MM.1S (cell line): ENCODE data around the gene CTAG1B.
"Not testable (repeated sequence)": the region's sequence is repeated elsewhere in the genome, so short reads cannot be mapped to it uniquely, and the experiment has no call there.

Experiments used
- DNase-seq: peaks from one replicate; pipeline ENCODE4 v3.0.0-alpha.2; 2015
- H2AFZ ChIP-seq: fragments of 300-600 bp; sonication (generic); 2 replicates; pipeline ENCODE4 v1.6.0; 2016; ENCODE audit warnings: antibody characterized with exemption, low read length
- H3F3A ChIP-seq: fragments of 300-600 bp; sonication (generic); 2 replicates; pipeline ENCODE4 v1.6.1; 2016; ENCODE audit warnings: mild to moderate bottlenecking, antibody characterized with exemption, low read length, moderate library complexity, mixed read lengths; ENCODE audit not compliant: insufficient read depth
- H3K27ac ChIP-seq: fragments of 300-600 bp; sonication (generic); 2 replicates; pipeline ENCODE4 v1.5.1; 2016; ENCODE audit warnings: mild to moderate bottlenecking, low read length
- H3K27me3 ChIP-seq: fragments of 300-600 bp; sonication (generic); replicated peaks from 2 replicates; pipeline ENCODE4 v1.6.0; 2016; ENCODE audit warnings: low read length; ENCODE audit not compliant: insufficient read depth
- H3K36me3 ChIP-seq: fragments of 300-600 bp; sonication (generic); replicated peaks from 2 replicates; pipeline ENCODE4 v1.6.1; 2016; ENCODE audit warnings: mild to moderate bottlenecking, low read length, mixed read lengths; ENCODE audit not compliant: insufficient read depth
- H3K4me1 ChIP-seq: fragments of 300-600 bp; sonication (generic); 2 replicates; pipeline ENCODE4 v1.6.1; 2016; ENCODE audit warnings: low read length, mixed read lengths
- H3K4me2 ChIP-seq: fragments of 300-600 bp; sonication (generic); 2 replicates; pipeline ENCODE4 v1.6.0; 2016; ENCODE audit warnings: low read depth, low read length
- H3K4me3 ChIP-seq: fragments of 300-600 bp; sonication (generic); 2 replicates; pipeline ENCODE4 v1.5.1; 2016; ENCODE audit warnings: low read length, mixed read lengths
- H3K79me2 ChIP-seq: fragments of 300-600 bp; sonication (generic); 2 replicates; pipeline ENCODE4 v1.6.1; 2016; ENCODE audit warnings: mixed run types, low read length, mixed read lengths
- H3K9ac ChIP-seq: fragments of 300-600 bp; sonication (generic); 2 replicates; pipeline ENCODE4 v1.6.1; 2016; ENCODE audit warnings: low read length, mixed read lengths
- H3K9me2 ChIP-seq: fragments of 300-600 bp; sonication (generic); replicated peaks from 2 replicates; pipeline ENCODE4 v1.6.1; 2016; ENCODE audit warnings: mild to moderate bottlenecking, low read length, mixed read lengths; ENCODE audit not compliant: insufficient read depth
- H3K9me3 ChIP-seq: fragments of 300-600 bp; sonication (generic); replicated peaks from 2 replicates; pipeline ENCODE4 v1.6.1; 2016; ENCODE audit warnings: mild to moderate bottlenecking, low read length, mixed read lengths; ENCODE audit not compliant: insufficient read depth
- H4K20me1 ChIP-seq: fragments of 300-600 bp; sonication (generic); 2 replicates; pipeline ENCODE4 v1.6.1; 2016; ENCODE audit warnings: mild to moderate bottlenecking, low read length, moderate library complexity, mixed read lengths; ENCODE audit not compliant: insufficient read depth
- EZH2 ChIP-seq: fragments of 300-600 bp; sonication (generic); optimal IDR thresholded peaks from 2 replicates; pipeline ENCODE3; 2017; ENCODE audit warnings: low read depth, mild to moderate bottlenecking, antibody characterized with exemption, low read length, mixed read lengths
- EZH2phosphoT487 ChIP-seq: fragments of 300-600 bp; sonication (generic); IDR thresholded peaks from 2 replicates; pipeline ENCODE4 v1.6.1; 2018; ENCODE audit warnings: antibody characterized with exemption, low read length
- TF ChIP-seq, protein P1 (sequence below): fragments of 300-600 bp; sonication (generic); IDR thresholded peaks from 2 replicates; pipeline ENCODE4 v1.5.1; 2016; ENCODE audit warnings: antibody characterized with exemption, low read length, mixed read lengths

The CTAG1B gene

DNA sequence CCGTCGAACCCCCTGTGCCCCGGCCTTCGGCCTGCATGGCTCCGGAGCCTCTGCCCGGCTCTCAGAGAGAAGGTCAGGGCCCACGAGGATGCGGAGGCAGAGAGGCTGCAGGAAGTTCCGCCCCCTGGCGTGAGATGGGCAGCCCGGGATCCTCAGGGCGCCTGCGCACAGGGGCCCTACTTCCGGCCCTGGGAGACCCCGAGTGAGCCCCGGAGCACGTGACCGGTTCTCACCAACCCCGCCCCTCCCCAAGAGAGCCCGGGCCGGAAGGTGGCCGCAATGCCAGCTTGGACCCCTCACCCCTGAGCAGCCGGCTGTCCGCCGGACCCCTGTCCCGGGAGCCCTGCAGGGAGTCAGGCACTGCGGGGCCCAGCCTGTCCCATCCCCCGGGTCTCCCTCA, at the start of gene CTAG1B:
TSS of gene CTAG1B (minus strand) at position 101 of the 400 bp plus-strand sequence. CDS start at position 37, 64 bp downstream.
- H4K20me1 ChIP-seq: not testable (repeated sequence)

DNA sequence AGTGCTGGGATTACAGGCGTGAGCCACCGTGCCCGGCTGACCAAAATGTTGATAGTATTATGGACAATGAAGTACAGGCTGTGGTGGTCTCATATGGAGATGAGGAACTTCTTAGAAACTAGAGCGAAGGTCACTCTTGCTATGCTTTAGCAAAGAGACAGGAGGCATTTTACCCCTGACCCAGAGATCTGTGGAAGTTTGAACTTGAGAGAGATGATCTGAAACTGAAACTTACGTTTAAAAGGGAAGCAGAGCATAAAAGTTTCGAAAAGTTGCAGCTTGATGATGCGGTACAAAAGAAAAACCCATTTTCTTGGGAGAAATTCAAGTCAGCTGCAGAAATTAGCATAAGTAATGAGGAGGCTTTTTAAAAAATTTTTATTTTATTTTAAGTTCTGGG, 42.8 kb upstream of the CTAG1B start:
- H3K9ac ChIP-seq: no peak overlapping the region
- peak overlapping the region; percentile 29; the same call in 1 of the 2 replicates for H3K4me2 ChIP-seq
- no peaks in the 10 kb centered on the region for H3K27me3 ChIP-seq
- no peaks in the 10 kb centered on the region for H3K79me2 ChIP-seq
- H3K27ac ChIP-seq: peak overlapping the region; percentile 35; the same call in 1 of the 2 replicates
- H3K4me3 ChIP-seq: no peak overlapping the region
- peak; percentile 63 for DNase-seq
- H3F3A ChIP-seq: peaks cover 8% of the 10 kb centered on the region; the same call in 1 of the 2 replicates
- no peaks in the 10 kb centered on the region for H3K9me3 ChIP-seq
- H4K20me1 ChIP-seq: no peaks in the 10 kb centered on the region
- no peak overlapping the region for H2AFZ ChIP-seq
- TF ChIP-seq, protein P1, sequence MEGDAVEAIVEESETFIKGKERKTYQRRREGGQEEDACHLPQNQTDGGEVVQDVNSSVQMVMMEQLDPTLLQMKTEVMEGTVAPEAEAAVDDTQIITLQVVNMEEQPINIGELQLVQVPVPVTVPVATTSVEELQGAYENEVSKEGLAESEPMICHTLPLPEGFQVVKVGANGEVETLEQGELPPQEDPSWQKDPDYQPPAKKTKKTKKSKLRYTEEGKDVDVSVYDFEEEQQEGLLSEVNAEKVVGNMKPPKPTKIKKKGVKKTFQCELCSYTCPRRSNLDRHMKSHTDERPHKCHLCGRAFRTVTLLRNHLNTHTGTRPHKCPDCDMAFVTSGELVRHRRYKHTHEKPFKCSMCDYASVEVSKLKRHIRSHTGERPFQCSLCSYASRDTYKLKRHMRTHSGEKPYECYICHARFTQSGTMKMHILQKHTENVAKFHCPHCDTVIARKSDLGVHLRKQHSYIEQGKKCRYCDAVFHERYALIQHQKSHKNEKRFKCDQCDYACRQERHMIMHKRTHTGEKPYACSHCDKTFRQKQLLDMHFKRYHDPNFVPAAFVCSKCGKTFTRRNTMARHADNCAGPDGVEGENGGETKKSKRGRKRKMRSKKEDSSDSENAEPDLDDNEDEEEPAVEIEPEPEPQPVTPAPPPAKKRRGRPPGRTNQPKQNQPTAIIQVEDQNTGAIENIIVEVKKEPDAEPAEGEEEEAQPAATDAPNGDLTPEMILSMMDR: no peak
- no peak for TF ChIP-seq EZH2
- TF ChIP-seq EZH2phosphoT487: no peak
- H3K36me3 ChIP-seq: no peaks in the 10 kb centered on the region
- no peaks in the 10 kb centered on the region for H3K9me2 ChIP-seq
- peaks cover 10% of the 10 kb centered on the region for H3K4me1 ChIP-seq

More for the DNA sequence above, at the start of gene CTAG1B:
- not testable (repeated sequence) for H3F3A ChIP-seq, H3K79me2 ChIP-seq, H3K4me1 ChIP-seq, H3K27ac ChIP-seq, H3K9me3 ChIP-seq, H3K4me2 ChIP-seq, H3K36me3 ChIP-seq, H3K27me3 ChIP-seq, H2AFZ ChIP-seq, H3K4me3 ChIP-seq, DNase-seq, H3K9ac ChIP-seq, H3K9me2 ChIP-seq

GRCh38 chrX:154661170-154661569, 42.1 kb upstream of the CTAG1B start:
- no peak for TF ChIP-seq EZH2
- TF ChIP-seq, protein P1: no peak
- TF ChIP-seq EZH2phosphoT487: no peak
- Histone ChIP-seq H3K4me3 (no peak overlapping the region), H3K9me2 (no peaks in the 10 kb centered on the region), H3K4me1 (peaks cover 10% of the 10 kb centered on the region), H3K9me3 (no peaks in the 10 kb centered on the region), H3F3A (peaks cover 8% of the 10 kb centered on the region; the same call in 1 of the 2 replicates), H3K27ac (no peak overlapping the region), H3K36me3 (no peaks in the 10 kb centered on the region), H3K79me2 (no peaks in the 10 kb centered on the region), H3K27me3 (no peaks in the 10 kb centered on the region), H2AFZ (no peak overlapping the region), H4K20me1 (no peaks in the 10 kb centered on the region), H3K9ac (no peak overlapping the region), H3K4me2 (no peak overlapping the region)
- DNase-seq: no peak

DNA sequence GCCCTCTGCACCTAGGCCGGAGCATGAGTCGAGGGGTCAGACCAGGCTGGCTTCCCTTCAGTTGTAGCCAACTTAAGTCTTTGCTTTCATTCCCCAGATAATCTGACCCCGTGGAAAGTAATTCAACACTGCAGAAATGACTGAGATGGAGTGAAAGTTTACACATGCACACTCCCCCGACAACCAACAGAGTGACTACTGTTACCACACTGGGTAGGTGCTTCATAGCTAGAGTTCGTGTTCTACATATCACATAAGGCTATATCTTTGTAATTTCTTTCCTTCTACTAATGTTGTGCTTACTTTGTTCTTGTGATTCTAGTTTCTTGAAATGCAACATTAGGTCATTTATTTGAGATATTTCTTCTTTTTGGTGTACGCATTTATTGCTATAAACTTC, 41.5 kb upstream of the CTAG1B start:
- no peaks in the 10 kb centered on the region for H3K36me3 ChIP-seq
- H3K79me2 ChIP-seq: no peaks in the 10 kb centered on the region
- H3K27me3 ChIP-seq: no peaks in the 10 kb centered on the region
- H3K27ac ChIP-seq: no peak overlapping the region
- no peak overlapping the region for H3K4me3 ChIP-seq
- no peaks in the 10 kb centered on the region for H3K9me3 ChIP-seq
- H4K20me1 ChIP-seq: no peaks in the 10 kb centered on the region
- DNase-seq: no peak
- TF ChIP-seq, protein P1: no peak
- TF ChIP-seq EZH2phosphoT487 (no peak), EZH2 (no peak)
- H3K9me2 ChIP-seq: no peaks in the 10 kb centered on the region
- peaks cover 10% of the 10 kb centered on the region for H3K4me1 ChIP-seq
- H3K4me2 ChIP-seq: no peak overlapping the region
- no peak overlapping the region for H3K9ac ChIP-seq
- no peak overlapping the region for H2AFZ ChIP-seq
- peaks cover 8% of the 10 kb centered on the region; the same call in 1 of the 2 replicates for H3F3A ChIP-seq
